Stimulated activated CD8-positive, alpha-beta memory T cell treated with anti-CD3 and anti-CD28 coated beads, Interleukin-15, amount 100 ng/mL, for 4 hours (primary cell): ENCODE results near the gene MZB1.
"Not testable (repeated sequence)": the region's sequence is repeated elsewhere in the genome, so short reads cannot be mapped to it uniquely, and the experiment has no call there.

ENCODE experiments used
- DNase-seq, 2 donors: peaks; one replicate each; pipeline ENCODE4 v3.0.0-alpha.2; 2020; ENCODE audit warnings: low read depth in 2 of 2

The MZB1 gene

DNA sequence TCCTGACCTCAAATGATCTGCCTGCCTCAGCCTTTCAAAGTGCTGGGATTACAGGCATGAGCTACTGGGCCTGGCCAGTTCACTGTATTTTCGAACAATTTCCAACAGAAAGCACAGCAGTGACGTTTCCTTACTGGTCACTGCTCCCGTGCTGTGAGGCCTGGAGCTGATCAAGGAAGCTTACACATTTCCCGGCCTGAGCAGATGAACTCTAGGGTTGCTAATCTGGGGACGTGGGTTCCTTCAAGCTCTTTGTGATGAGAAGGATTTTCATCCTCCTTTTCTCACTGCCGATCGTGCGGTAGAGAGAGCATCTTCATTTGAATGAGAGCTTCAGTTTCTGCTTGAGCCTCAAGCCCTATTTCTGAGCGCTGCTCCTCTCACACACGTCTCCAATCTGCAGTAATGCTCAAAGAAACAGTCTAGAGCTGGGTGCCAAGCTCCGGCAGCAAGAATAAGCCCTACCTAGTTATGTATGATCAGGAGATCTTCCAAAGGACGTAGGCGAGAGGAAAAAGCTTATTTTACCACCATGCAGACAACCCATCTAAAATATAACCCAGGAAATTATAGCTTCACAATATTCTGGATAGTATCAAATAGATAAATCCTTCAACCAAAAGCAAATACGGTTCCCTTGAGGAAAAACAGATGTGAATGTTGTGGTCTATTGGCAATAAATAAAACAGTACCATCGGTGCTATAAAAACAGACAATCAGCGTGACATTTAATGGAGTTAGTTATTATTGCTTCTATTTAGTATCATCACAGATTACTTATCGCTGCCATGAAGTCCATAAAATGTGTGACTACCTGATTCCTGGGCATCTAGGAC, 21.5 kb upstream of the MZB1 start:
- DNase-seq, result no peak

DNA sequence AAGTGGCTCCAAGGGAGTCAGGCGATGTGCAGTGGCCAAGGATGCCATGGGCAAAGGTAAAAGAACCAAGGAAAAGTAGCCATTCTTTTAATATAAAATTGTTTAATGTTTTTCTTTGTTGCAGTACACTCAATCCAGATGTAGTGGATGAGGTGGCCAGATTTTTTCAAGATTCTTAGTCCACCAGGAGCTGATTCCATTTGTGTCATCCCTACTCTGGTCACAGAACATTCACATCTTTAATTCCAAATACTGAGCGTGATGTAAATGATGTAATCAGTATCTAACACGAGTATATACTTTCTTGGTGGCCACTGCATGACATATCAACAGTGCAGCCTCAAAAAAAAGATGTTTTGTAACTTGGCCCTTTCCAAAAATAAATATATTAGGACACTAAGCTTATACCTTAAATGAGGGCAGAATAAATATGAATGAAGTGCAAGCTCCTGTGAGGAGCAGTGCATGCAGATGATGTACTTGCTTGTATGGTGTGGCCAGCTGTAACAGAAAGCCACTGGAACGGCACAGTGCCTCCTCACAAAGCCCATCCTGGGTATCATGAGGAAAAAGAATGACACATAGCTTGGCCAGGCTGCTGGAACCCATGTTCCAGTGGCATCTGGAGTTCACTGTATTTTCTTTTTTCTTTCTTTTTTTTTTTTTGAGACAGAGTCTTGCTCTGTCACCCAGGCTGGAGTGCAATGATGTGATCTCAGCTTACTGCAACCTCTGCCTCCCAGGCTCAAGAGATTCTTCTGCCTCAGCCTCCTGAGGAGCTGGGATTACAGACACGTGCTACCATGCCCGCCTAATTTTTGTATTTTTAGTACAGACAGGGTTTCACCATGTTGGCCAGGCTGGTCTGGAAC, 20.6 kb upstream of the MZB1 start:
- no peak for DNase-seq

DNA sequence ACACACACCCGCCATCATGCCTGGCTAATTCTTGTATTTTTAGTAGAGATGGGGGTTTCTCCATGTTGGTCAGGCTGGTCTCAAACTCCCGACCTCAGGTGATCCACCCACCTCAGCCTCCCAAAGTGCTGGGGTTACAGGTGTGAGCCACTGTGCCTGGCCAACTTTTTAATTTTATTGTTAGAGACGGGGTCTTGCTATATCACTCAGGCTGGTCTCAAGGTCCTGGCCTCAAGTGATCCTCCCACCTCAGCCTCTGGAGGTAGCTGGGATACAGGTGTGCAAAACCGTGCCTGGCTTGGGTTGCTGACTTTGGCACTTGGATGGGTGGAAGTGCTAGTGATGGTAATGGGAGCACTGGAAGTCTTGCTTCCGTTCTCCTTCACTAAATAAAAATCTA, 19.4 kb upstream of the MZB1 start:
- not testable (repeated sequence) for DNase-seq

DNA sequence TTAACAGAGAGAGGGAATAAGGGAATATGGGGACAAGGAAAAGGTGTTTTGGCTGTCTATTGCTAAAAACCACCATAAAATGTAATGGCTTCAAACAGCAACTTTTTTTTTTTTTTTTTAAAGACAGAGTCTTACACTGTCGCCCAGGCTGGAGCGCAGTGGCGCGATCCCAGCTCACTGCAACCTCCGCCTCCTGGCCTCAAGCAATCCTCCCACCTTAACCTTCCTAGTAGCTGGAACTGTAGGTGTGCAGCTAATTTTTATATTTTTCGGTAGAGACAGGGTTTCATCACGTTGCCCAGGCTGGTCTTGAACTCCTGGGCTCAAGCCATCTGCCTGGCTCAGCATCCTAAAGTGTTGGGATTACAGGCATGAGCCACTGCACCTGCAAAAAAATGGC, 18.5 kb upstream of the MZB1 start:
- DNase-seq, result no peak

DNA sequence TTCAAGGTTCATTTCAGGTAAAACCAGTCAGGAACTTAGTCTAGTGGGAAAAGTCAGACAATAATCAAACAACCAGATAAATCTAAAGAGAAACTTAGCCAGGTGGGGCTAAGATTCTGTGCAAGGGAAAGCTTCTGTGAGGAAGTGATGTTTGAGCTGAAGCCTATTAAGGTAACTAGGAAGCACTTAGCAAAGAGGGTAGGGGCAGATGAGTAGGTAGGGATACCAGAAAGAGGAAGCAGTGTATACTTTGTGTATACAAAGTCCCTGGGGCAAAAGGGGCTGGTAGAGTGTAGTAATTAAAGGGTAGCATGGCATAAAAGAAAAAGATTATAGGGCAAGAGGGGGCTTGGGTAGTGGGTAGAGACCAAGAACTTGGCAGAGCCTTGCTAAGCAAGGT, 17.8 kb upstream of the MZB1 start:
- no peak for DNase-seq

DNA sequence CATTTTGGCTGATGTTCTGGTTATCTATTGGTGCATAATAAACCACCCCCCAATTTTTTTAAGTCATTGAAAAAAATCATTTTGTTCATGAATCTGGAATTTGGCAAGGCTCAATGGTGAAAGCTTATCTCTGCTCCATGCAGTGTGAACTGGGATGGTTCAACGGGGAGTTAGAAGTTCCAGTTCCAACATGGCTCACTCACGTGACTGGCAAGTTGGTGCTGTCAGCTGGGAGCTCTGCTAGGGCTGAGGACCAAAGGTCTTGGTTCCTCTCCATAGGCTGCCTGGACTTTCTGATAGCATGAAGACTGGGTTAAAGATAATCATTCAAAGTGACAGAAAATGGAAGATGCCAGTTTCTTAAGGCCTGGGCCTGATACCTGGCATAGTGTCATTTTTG, 17.2 kb upstream of the MZB1 start:
- no peak for DNase-seq

DNA sequence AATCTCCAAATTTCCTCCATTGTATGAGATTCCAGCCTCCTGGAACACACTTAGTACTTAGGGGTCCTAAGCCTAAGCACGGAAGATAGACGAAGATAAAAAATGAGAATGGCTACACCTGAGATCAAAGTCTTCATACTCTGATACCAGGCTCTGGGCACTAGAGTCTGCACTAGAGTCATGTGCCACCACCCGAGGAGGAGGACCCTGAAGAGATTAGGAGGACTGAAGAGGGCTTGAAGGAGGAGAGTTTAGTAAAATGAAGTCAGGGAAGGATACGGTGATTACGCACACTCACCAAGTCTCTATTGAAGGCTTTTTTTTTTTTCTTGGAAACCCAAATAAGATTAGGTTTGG, 14.7 kb upstream of the MZB1 start:
- no peak for DNase-seq

DNA sequence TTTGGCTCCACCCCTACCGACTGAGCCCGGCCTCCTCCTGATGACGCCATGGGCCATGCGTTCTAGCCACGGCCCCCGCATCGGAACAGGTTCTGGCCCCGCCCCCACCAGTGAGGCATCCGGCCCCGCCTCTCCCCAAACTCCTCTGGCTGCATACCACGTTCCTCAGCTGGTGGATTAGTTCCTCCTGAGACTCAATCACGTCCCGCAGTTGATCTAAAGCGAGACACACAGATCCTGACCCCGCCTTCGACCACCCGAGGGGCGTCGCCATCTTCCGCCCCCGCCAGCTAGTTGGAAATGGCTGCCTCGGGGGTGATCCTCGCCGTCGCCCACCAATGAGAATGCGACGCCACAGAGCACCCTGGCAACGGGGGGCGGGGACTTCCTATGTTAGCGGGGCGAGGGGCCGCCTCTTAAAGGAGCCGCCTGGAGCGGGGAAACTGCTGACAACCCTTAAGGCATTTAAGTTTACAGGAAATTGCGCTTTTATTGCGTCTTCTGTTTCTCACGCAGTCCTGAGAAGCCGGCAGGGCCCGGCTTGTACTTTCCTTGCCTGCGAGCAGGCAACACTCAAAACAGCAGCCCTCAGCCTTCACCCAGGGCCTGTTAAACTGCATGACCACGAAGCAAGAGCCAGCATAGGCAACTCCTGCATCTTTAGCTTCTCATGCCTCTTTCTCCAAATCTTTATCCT, 14.2 kb upstream of the MZB1 start, which contains the start of gene SPATA24:
TSS of gene SPATA24 (minus strand) at position 303 of the 697 bp plus-strand sequence. CDS start at position 274, 29 bp downstream.
- peak; percentile 96 for DNase-seq

DNA sequence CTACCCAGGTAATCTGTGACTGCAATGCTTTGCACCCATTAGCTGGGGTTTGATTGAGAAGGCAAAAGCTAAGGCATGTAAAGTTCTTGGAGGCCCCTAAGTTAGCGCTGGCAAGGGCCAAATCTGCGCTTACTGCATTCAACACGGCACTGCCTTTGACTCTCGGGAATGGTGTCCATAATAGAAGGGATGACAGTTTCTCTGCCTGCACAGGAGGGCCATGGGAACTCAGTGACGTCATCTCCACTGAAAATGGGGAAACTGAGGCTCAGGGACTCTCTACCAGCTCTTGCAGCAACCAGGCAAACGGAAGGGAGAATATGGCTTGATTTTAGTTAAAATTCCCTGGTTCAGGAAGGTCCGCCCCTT, 13.7 kb upstream of the MZB1 start:
- no peak for DNase-seq

DNA sequence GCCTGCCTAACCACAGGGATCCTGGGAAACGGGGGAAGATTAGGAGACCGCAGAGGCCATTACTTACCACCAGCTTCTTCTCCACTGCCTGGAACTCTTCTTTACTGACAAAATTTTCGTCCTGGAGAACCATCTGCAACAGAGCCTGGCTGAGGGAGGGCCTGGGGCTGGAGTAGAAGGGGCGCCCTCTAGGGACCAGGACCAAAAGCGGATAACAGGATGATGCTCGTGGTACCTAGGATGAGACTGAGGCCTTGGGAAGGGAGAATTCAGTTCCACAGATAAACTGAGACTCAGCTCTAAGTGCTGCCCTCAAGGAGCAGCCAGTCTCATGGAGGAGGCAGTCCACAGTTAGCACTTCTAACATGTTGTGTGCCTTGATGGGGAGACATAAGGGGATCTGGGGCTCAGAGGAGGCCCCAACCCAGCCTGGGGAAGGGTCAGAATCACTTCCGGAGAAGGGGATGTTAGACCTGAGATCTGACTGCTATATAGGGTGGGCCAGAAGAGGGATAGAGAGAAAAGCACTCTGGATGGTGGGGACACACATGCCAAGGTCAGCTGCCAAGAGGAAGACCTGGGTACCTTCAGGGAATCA, 12.9 kb upstream of the MZB1 start:
- DNase-seq, result no peak

DNA sequence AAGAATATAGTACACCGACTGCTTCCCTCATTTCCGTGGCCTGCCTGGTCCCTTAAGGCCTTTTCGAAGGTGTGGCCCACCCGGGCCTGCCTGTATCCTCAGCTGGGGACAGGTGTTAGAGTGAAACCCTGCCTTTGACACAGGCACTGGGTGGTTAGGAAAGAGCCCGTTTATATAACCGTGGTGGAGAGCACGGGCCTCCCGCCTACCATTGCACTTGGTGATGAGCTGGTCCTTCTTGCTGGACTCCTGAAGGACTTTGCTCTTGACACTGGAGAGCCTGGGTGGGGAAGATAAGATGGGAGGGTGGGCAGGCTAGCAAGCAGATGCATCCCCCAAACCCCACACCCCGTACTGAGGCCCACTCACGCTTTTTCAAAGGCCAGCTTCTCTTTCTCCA, 11.8 kb upstream of the MZB1 start:
- no peak for DNase-seq

DNA sequence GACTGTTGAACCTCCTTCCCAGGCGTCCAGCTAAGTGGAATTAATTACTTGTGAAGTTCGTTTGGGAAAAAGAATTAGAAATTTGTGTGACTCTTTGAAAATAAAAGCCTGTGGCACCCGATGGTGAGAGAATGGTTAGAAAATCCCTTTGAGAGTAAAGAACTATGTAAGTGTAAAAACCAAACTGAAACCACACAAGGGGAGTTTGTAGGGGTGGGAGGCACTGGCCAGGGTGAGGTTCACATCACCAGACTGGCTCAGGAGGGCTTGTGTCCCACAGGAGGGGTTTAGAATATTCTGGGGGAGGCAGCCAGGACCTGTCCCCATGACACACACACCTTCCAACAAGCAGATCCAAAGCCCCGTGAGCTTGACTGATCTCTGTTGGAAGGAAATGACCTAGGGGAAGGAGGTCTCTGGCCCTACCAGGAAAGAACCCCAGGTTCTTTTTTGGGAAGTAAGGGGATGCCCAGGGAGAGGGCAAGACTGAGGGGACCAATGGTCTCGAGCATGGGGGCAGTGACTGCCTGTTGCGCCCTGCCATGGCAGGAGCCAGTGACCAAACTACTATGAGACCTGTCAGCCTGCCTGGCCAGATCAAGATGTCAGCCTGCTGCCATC, 9.9 kb upstream of the MZB1 start:
- no peak for DNase-seq

DNA sequence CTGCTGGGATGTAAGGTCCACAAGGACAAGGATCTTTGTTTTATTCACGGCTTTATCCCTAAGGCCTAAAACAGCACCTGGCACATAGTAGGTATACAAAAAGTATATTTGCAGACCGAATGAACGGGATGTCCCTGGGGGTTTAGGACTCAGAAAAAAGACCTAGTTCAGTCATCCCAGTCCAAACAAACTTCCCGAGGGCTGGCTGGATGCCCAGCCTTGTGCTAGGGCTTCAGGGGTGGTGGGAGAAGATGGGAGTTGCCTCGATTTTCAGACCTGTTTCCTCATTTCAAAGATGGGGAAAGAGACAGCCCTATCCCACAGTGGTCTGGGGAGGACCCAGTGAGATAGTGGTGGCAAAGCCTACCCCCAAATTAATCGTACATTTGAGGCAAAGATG, 8.2 kb upstream of the MZB1 start:
- no peak for DNase-seq

DNA sequence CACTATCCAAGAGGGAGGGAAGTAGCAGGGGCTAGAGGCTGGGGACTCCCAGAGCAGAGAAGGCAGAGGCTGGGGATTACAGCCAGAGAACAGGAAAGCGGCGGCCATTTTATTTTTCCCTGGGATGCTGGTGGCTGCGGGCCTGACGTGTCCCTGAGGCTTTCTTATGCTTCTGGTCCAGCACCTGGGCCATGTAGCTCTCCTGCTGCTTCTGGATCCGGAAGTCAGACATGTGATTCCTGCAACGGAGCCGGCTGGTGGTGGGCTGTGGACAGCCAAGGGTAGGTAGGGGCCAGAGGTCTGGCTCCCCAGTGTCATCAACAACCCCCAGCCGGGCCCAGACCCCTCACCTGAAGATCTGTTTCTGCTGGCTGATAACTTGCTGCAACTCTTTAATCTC, 7.0 kb upstream of the MZB1 start:
- no peak for DNase-seq

DNA sequence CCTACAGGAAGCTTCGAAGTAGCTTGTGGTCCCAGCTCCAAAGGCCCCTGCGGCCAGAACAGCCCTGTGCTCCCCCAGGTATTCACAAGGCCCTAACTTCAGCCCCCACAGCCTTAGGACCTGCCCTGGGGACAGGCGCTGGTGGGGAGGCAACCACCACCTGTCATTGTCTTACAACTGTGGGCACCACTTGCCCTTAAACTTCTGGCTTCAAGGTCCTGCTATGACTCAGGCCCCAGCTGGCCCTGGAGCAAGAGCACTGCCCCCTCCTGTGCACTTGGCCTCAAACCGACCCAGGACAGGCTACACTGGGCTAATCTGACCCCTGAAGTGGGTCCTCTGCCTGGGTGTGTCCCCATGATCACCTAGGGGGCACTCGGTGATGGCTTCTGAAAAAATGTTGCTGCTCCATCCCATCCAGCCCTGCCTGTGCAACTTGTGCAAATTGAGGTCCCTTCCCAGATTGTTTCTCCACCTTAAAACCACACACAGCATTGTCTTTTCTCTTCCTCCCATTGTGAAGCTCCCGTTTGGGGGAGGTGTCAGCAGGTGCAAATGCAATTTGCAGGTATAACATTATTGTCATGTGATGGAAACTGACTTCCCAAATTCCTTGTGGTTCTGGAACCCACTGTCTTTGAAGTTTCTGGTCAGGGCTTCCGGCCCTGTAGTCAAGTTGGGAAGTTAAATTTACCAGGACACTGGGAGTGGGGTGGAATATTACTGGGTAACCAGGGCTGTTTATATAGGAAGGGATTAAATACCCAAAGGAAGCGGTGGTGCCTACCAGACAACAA, 6.3 kb upstream of the MZB1 start:
- DNase-seq, result no peak

DNA sequence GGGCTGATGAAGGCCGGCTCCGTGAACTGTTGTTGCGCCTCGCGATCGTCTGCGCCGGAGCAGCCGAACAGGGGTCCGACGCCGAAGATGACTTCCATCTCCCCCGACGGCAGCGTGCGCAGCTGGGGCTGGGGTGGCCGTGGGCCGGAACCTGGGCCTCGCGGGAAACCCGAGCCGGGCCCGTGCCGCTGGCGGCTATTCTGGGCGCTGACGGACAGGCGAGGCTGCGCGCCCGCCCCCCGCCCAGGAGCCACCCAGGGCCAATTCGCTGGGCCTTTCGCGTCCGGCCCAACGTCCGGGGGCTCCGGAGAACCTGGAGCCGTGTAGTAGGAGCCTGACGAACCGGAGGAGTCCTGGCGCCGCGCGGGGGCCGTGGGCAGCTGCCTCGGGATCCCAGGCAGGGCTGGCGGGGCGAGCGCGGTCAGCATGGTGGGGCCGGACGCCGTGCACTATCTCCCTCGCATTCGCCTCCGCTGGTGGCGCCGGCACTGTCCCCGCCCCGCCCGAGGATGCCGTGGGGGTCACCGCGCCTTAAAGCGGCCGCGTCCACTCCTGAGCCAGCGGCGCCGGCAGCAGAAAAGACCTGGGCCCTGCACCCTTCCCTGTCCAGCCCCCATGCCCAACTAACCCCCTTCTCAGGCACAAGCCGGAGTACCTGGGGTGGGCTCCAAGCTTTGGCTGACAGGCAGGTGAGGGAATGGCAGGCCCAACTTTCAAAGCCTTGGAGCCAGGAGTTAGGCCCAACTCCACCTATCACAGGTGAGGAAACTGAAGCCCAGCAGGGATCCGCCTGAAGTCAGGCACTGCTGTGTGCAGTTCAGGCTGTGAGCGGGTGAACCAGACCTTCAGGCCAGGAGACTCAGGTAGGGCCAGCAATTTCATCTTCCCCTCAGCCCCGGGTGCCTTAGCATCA, 5.2 kb upstream of the MZB1 start, which contains the start of gene PROB1:
TSS of gene PROB1 (minus strand) at position 451 of the 913 bp plus-strand sequence. CDS start at position 428, 23 bp downstream.
- no peak for DNase-seq

DNA sequence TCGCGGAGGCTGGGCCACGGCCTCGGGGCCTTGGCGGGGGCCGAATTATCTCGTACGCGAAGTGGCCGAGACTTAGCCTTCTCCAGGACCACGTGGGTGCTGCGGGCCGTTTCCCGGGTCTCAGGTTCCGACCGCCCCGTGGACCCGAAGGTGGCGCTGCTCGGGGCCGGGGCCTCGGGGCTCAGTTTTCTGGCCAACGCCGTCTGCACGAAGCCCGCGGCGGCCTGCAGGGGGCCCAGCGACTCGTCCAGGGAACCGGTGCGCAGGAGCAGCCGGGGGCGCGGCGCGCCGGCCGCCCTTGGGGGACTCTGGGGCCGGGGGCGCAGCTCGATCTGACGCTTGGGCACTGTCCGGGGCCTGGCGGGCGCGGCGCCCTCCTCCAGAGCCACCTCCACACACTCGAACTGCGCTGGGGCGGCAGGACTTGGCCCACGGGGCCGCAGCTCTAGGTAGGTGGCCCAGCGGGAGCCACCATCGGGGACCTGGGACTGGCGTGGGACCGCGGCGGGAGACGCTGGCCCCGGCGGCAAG, 4.5 kb upstream of the MZB1 start:
- no peak for DNase-seq

DNA sequence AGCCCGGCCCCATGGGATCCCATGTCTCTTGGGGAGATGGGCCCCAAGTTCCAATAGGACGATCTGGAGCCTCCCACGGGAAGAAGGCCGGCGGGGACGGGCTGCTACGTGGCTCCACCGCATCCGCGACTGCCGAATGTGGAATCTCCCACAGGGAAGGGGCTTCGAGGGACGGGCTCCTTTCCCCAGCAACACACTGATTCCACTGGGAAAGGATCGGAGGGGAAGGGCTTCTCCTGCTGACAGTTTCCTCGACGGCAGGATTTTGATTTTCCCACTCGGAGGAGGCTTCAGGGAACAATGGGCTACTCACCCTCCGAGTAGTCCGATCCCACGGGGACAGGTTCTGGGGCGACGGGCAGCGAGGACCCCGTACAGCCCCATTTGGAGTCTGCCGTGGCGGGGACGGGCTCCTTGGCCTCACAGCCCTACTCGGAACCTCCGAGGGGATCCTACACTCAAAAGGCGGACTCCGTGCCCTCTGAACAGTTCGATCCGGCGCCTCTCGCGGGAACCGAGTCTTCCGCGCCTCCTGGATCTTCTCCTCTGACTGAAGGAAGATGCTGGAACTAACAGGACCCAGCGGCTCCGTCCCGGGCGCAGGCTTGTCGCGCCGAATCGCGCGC, 3.9 kb upstream of the MZB1 start:
- no peak for DNase-seq
